OCI-LY1 (cell line): ENCODE data around the gene EHBP1L1.

Experiments
- EZH2 ChIP-seq: fragments of 200-600 bp; sonication (generic), shearing (Covaris generic); IDR thresholded peaks from 2 replicates; pipeline ENCODE4 v1.8.0; 2017; ENCODE audit warnings: borderline replicate concordance, mixed run types, mild to moderate bottlenecking, antibody characterized with exemption, low read length, moderate library complexity, mixed read lengths
- TF ChIP-seq, protein P1 (sequence below): fragments of 200-600 bp; sonication (generic), shearing (Covaris generic); IDR thresholded peaks from 2 replicates; pipeline ENCODE4 v1.5.1; 2017; ENCODE audit warnings: mild to moderate bottlenecking, antibody characterized with exemption, low read length, moderate library complexity, mixed read lengths

DNA sequence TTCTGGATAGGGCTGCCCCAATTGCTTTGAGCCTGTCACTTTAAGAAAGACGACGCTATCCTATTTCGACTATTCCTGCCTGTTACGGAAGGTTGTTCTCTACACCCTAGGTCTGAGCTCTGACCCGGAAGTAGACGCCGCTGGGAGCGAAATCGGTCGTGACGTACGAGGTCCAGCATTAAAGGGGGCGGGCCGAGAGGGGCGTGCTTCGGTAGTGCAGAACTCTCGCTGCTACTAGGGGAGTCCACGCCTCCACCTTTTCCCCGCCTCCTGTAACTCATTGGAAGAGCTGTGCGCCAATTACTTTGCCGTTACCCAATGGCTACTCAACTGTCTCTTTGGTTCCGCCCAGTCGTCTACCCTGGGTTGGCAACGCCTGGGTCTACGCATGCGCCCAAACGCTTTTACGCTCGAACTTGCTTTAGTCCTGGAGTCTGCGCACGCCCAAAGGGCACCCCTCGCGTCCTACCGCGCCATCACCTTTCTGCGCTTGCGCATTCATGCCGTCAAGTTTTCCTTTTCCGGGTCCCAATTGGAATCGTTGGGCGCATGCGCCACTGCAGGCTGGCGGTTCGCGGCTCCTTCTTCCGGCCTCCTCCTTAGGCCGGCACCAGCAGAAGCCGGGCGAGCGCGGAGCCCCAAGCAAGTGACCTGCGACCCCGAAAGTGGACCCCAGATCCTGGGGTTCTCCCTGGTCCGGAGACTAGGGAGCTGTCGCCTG lies 39.5 kb downstream of the EHBP1L1 start, which contains the start of gene PCNX3:
- no peak for TF ChIP-seq EZH2
- TF ChIP-seq, protein P1, sequence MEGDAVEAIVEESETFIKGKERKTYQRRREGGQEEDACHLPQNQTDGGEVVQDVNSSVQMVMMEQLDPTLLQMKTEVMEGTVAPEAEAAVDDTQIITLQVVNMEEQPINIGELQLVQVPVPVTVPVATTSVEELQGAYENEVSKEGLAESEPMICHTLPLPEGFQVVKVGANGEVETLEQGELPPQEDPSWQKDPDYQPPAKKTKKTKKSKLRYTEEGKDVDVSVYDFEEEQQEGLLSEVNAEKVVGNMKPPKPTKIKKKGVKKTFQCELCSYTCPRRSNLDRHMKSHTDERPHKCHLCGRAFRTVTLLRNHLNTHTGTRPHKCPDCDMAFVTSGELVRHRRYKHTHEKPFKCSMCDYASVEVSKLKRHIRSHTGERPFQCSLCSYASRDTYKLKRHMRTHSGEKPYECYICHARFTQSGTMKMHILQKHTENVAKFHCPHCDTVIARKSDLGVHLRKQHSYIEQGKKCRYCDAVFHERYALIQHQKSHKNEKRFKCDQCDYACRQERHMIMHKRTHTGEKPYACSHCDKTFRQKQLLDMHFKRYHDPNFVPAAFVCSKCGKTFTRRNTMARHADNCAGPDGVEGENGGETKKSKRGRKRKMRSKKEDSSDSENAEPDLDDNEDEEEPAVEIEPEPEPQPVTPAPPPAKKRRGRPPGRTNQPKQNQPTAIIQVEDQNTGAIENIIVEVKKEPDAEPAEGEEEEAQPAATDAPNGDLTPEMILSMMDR: no peak
